ENCODE data around the gene JARID2.

Gene JARID2

GRCh38 chr6:15444881-15445280 is 199.0 kb downstream of the JARID2 start:
- Histone ChIP-seq H3F3A (ENCODE audit: insufficient read depth, low read length) (no peaks in the 10 kb centered on the region), H3K4me2 (ENCODE audit: low read length) (no peak overlapping the region), H3K9ac (ENCODE audit: low read length) (no peak overlapping the region), H4K20me1 (ENCODE audit: insufficient read depth, low read length) (0 out of 2 replicates have a peak, but pooled peaks cover 2% of the 10 kb centered on the region), H3K79me2 (ENCODE audit: insufficient read depth, low read length) (no peaks in the 10 kb centered on the region), H3K9me3 (ENCODE audit: low read length) (no peaks in the 10 kb centered on the region), H3K27ac (ENCODE audit: low read depth, low read length, poor library complexity, severe bottlenecking) (no peak overlapping the region), H2AFZ (ENCODE audit: low read length) (no peak overlapping the region), H3K4me3 (ENCODE audit: low read depth, low read length, poor library complexity, severe bottlenecking) (no peak overlapping the region), H3K36me3 (ENCODE audit: insufficient read depth, low read length) (no peaks in the 10 kb centered on the region), H3K27me3 (ENCODE audit: insufficient read depth, low read length) (no peaks in the 10 kb centered on the region), H3K9me2 (ENCODE audit: low read depth, low read length) (no peaks in the 10 kb centered on the region), H3K4me1 (ENCODE audit: insufficient read depth, low read length, severe bottlenecking) (no peaks in the 10 kb centered on the region)
- TF ChIP-seq CTCF (IDR thresholded peaks at IDR 0.05; ENCODE audit: low read length) (peak; percentile 31; the same call in 1 of the 2 replicates), EZH2 (IDR thresholded peaks at IDR 0.05; ENCODE audit: borderline replicate concordance, low read length) (no peak)

- no peaks in the 10 kb centered on the region for H3K79me2 ChIP-seq (ENCODE audit: insufficient read depth, low read length)
- TF ChIP-seq CTCF (IDR thresholded peaks at IDR 0.05; ENCODE audit: low read length) (no peak), EZH2 (IDR thresholded peaks at IDR 0.05; ENCODE audit: borderline replicate concordance, low read length) (no peak)
- no peaks in the 10 kb centered on the region for H3K9me2 ChIP-seq (ENCODE audit: low read depth, low read length)
- no peaks in the 10 kb centered on the region for H3K27me3 ChIP-seq (ENCODE audit: insufficient read depth, low read length)
- H3K9me3 ChIP-seq (ENCODE audit: low read length), result no peaks in the 10 kb centered on the region
- H3K36me3 ChIP-seq (ENCODE audit: insufficient read depth, low read length), result no peaks in the 10 kb centered on the region
- H2AFZ ChIP-seq (ENCODE audit: low read length), result no peak overlapping the region
- H3K4me1 ChIP-seq (ENCODE audit: insufficient read depth, low read length, severe bottlenecking), result peaks cover 4% of the 10 kb centered on the region
- H3K4me3 ChIP-seq (ENCODE audit: low read depth, low read length, poor library complexity, severe bottlenecking), result no peak overlapping the region
- H4K20me1 ChIP-seq (ENCODE audit: insufficient read depth, low read length), result no peaks in the 10 kb centered on the region
- no peak overlapping the region for H3K9ac ChIP-seq (ENCODE audit: low read length)
- no peak overlapping the region for H3K27ac ChIP-seq (ENCODE audit: low read depth, low read length, poor library complexity, severe bottlenecking)
- no peak overlapping the region for H3K4me2 ChIP-seq (ENCODE audit: low read length)
- H3F3A ChIP-seq (ENCODE audit: insufficient read depth, low read length), result no peaks in the 10 kb centered on the region
Measured at GRCh38 chr6:15447546-15448267, 201.8 kb downstream of the JARID2 start.

- Histone ChIP-seq H3K79me2 (ENCODE audit: insufficient read depth, low read length) (no peaks in the 10 kb centered on the region), H3K9me2 (ENCODE audit: low read depth, low read length) (no peaks in the 10 kb centered on the region), H3K4me3 (ENCODE audit: low read depth, low read length, poor library complexity, severe bottlenecking) (no peak overlapping the region), H3K4me2 (ENCODE audit: low read length) (no peak overlapping the region), H3K9me3 (ENCODE audit: low read length) (no peaks in the 10 kb centered on the region), H3K36me3 (ENCODE audit: insufficient read depth, low read length) (no peaks in the 10 kb centered on the region; the same call in 1 of the 2 replicates), H3K9ac (ENCODE audit: low read length) (no peak overlapping the region), H4K20me1 (ENCODE audit: insufficient read depth, low read length) (no peaks in the 10 kb centered on the region), H3F3A (ENCODE audit: insufficient read depth, low read length) (no peaks in the 10 kb centered on the region), H3K4me1 (ENCODE audit: insufficient read depth, low read length, severe bottlenecking) (peaks cover 4% of the 10 kb centered on the region), H2AFZ (ENCODE audit: low read length) (no peak overlapping the region), H3K27me3 (ENCODE audit: insufficient read depth, low read length) (no peaks in the 10 kb centered on the region), H3K27ac (ENCODE audit: low read depth, low read length, poor library complexity, severe bottlenecking) (no peak overlapping the region)
- TF ChIP-seq EZH2 (IDR thresholded peaks at IDR 0.05; ENCODE audit: borderline replicate concordance, low read length) (no peak), CTCF (IDR thresholded peaks at IDR 0.05; ENCODE audit: low read length) (no peak)
Measured at GRCh38 chr6:15449011-15449410, 203.1 kb downstream of the JARID2 start.

Measured in OCI-LY1 (cell line).